Brain pericyte (primary cell): ENCODE measurements around the gene CDY1.
"Not testable (repeated sequence)": the region's sequence is repeated elsewhere in the genome, so short reads cannot be mapped to it uniquely, and the experiment has no call there.

Source experiments
- DNase-seq: peaks from one replicate; pipeline ENCODE4 v3.0.0-alpha.2; 2012; ENCODE audit warnings: low read depth, low spot score

The CDY1 gene

GRCh38 chrY:25621817-25622216 lies at the start of gene CDY1:
Gene CDY1, plus strand, starts transcription at chrY:25622117. Its CDS starts 326 bp downstream, at chrY:25622443.
- not testable (repeated sequence) for DNase-seq

- DNase-seq = not testable (repeated sequence)
Measured at GRCh38 chrY:25593336-25593735, 28.6 kb upstream of the CDY1 start.

- DNase-seq = not testable (repeated sequence)
Measured at GRCh38 chrY:25620209-25620608, 1.7 kb upstream of the CDY1 start.

GRCh38 chrY:25626524-25626923 lies 4.6 kb downstream of the CDY1 start:
- not testable (repeated sequence) for DNase-seq

- not testable (repeated sequence) for DNase-seq
Measured at GRCh38 chrY:25630383-25631112, 8.6 kb downstream of the CDY1 start.

- DNase-seq = not testable (repeated sequence)
Measured at GRCh38 chrY:25639852-25640251, 17.9 kb downstream of the CDY1 start.

- not testable (repeated sequence) for DNase-seq
Measured at GRCh38 chrY:25643024-25643915, 21.4 kb downstream of the CDY1 start.
